Left cardiac atrium (tissue), 4 donors: Measurements from ENCODE around the gene DNAJA3. TPM values are rescaled to one million over a fixed set of nuclear protein-coding genes. Genes with fewer than 3 reads are reported as not detected.
A peak's percentile ranks its signal among the peaks of the same experiment; 100 is the strongest.

Experiments used
- ATAC-seq, 2 donors: fragments of 200-7000 bp; cut with Tn5 transposase; one replicate each; pipeline ENCODE4 v1.9.1; 2020; ENCODE audit warnings: mild to moderate bottlenecking in 2 of 2, moderate library complexity in 2 of 2
- DNase-seq: peaks from one replicate; pipeline ENCODE4 v3.0.0-alpha.2; 2020
- intact Hi-C, 2 donors: fragments of 100-400 bp; cut with DNase I; formaldehyde crosslinking; loops; one replicate each; pipeline versions ENCODE4 v1.14.1 to v1.15.1; 2022 to 2023
- total RNA-seq, 2 donors: library from RNA; stranded (reverse); fragmentation: NEBNext Ultra II Directional; extraction: Animal tissue kit (Norgen Biotek cat#: 25700); gene quantifications; one replicate each; pipeline ENCODE4 v1.2.1, GENCODE V29; 2021
- donor health status: DM: no; HTN: yes; CAD: no.
- donor health status: DM: no; HTN: yes; CAD: no; lungs with severe emphysema.
- donor health status: DM: yes; HTN: yes; CAD: no.
- donor health status: Dilated cardiomyopathy.

The DNAJA3 gene
- total RNA-seq, 2 donors from 2014 or later = 44.6 to 48.3 TPM

DNA sequence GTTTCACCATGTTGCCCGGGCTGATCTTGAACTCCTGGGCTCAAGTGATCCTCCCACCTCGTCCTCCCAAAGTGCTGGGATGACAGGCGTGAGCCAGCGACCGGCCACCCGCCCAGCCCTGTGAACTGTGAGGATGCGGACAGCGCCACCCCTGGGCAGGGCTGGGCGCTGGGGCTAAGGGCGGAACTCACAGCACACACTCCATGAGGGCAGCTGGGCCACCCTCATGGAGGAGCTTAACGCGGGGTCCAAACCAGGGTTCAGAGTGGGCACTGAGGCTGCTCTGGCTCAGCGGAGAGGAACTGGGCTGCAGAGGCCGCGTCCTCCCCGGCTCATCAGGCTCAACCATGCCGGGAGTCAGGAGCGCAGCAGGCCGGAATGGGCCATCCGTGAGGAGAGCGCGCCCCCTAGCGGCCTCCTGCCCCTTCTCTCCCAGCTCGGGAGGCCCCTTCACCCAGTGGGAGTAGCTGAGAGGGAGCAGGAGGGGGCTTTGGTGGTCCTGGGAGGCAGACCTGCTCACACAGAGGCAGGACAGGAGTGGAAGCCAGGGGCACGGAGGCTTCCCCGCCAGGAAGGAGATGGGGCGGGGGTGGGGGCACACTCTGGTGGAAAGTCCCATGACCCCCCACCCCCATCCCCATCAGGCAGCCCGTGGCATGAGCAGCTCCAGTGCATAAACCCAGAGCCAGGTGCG, 23.1 kb upstream of the DNAJA3 start:
- DNase-seq (peak; percentile 86), ATAC-seq (peak; percentile 92 to 97)
- intact Hi-C loops = loop anchor here (1.0 to 10.0 kb wide), 6 partner anchors 43 to 220 kb away; no protein-coding TSS in a partner anchor

DNA sequence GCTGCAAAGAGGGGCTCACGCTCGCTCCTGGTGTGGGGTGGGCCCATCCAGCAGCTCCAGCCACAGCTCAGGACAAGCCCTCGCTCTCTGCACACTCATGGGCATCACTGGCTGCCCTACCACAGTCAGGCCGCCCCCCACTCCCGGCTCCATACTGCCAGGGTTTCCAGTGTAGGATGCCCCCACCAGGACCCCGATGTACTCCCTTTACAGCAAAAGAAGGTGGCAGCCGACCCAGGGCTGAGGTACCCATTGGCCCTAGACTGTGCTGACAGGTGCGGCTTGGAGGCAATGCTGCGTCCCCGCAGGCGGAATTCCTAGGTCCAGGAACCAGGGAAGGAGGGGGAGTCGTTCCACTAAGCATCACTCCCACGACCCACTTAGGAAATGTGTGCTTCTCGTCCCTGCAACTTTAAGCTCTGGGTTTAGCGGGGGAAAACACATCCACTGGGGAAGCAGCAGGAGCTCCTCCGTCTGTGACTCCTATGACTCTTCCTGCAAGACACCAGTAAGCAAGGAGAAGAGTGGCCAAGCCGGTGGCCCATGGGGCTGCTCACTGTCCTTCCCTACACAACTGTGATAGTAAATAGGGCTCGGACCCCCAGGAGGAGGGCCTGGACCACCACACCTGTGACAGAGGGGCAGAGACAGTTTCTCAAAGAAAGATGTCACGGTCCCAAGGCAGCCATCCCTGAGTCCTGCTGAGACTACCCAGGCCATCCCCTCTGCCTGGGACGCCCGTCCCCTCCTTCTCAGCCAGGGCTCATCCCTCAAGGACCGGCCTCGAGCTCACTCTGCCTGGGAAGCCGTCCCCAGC, 22.3 kb upstream of the DNAJA3 start:
- ATAC-seq (no peak), DNase-seq (no peak)
- intact Hi-C loops = loop anchor here (2.0 to 10.0 kb wide), 5 partner anchors 45 to 221 kb away; no protein-coding TSS in a partner anchor

DNA sequence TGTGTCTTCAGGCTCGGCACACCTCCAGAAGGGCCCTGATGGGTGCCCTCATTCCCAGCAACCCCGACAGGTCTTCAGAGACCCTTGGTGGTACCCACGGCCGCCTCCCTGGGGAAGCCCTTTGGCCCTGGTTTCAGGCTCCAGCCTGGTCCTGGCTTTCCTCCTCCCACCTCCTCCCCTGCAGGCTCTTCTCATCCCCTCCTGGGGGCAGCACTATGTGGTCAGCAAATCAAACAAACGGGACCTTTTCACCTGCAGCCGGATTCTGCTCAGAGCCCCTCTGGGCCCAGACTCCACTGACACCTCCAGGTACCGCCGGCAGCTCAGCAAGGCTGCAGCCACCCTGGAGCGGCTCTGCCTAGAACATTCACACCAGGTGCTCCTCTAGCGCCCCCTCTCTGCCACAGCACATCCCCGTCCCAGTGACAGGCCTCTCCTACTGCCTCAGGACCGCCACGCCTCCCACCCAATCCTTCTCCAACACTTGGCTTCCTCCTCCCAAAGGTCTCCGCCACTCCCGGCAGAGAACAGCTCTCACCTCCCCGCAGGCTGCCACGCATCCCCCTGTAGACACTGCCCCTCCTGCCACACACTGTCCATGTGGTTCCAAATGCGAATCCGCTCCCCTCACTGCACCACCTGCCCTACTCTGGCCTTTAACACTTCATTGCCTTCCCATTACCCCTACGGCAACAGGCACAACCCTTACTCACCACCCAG, 21.3 kb upstream of the DNAJA3 start:
- DNase-seq (peak; percentile 57), ATAC-seq (peak in 1 of 2 donors; percentile 5)
- intact Hi-C loops = loop anchor here (5.0 to 10.0 kb wide), 4 partner anchors 120 to 222 kb away; no protein-coding TSS in a partner anchor

DNA sequence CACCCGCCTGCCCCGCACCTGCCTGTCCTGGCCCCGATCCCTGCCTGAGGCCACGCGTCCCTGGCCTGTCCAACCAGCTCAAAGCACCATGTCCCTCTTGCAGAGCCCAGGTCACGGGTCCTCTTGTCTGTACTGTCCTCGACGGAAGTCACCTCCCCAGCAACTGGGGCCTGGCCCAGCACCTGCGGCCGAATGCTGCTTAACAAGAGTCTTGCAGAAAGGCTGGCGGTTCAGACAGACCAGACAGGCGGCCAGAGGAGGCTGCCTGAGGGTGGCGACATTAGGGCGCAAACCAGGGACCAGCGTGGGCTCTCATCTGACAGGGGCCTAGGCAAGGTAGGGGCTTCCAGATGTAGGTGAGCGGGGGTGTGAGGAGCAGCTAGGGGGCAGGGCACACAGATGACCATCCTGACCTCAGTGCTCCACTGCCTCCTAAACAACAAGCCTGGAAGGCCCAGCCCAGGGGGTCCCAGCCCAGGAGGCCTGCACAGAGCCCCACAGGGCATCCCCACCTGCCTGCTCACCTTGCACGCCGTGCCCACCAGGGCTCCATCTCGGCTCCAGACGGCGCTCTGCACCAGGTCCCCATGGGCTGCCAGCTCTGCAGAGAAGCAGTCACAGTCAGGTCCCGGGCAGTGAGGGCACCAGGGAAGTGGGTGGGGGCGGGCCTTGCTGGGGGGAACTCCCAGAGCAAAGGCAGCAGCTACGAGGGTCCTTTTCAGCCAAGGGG, 20.5 kb upstream of the DNAJA3 start:
- intact Hi-C loops = loop anchor here (5.0 to 10.0 kb wide), 4 partner anchors 120 to 223 kb away; no protein-coding TSS in a partner anchor
- no peak for DNase-seq
- no peak for ATAC-seq

- peak in 1 of 2 donors; percentile 25 for ATAC-seq
- DNase-seq = no peak
- intact Hi-C loops = loop anchor here (10.0 kb wide), 2 partner anchors 123 to 143 kb away; no protein-coding TSS in a partner anchor
Measured at GRCh38 chr16:4407543-4408322, 17.9 kb upstream of the DNAJA3 start.

GRCh38 chr16:4408323-4408690, 17.4 kb upstream of the DNAJA3 start:
- DNase-seq = no peak
- intact Hi-C loops = loop anchor here (10.0 kb wide), 2 partner anchors 124 to 144 kb away; no protein-coding TSS in a partner anchor
- ATAC-seq = no peak

DNA sequence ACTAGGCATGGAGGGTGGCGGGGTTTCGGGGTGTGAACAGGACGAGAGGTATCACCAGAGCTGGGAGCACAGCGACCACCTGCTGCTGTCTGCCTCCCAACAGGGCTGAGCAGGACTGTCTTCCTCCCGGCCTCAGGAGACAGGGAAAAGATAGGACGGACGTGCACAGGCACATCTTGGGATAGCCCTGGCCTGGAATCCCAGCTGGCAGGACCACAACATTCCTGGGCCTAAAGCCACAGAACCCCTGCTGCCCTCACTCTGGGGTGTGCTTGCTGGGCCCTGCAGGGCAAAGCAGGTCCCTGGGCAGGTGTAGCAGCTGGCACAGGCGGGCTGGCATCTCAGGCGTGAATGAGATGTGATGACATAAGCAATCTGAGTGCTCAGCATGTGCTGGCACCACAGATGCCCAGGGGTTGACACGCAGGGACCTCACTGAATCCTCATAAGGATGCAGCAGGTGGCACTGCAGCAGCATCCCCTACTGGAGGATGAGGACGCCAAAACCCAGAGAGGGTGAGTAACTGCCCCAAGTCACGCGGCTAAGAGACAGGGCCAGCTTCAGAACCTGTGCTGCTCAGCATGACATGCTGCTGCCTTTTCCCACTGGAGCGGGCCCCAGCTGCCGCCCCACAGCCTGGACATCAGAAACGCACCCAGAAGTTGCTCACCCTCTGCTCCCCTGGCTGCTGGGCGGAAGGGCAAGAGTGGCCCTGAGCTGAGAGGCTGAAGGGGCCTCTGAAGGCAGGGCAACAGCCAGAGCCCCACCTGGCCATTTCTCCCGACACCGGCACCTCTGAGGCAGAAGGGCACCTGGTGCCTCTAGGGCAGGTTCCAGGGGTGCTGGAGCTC, 16.4 kb upstream of the DNAJA3 start:
- intact Hi-C loops = loop anchor here (10.0 kb wide), 2 partner anchors 125 to 145 kb away; no protein-coding TSS in a partner anchor
- ATAC-seq (peak in 1 of 2 donors; percentile 20), DNase-seq (no peak)

GRCh38 chr16:4410335-4411075, 15.2 kb upstream of the DNAJA3 start:
- ATAC-seq (peak in 1 of 2 donors; percentile 26), DNase-seq (peak; percentile 45)
- intact Hi-C loops = no loop called here

- DNase-seq = peak; percentile 78
- ATAC-seq = peak; percentile 14 to 37
- intact Hi-C loops = no loop called here
Measured at GRCh38 chr16:4411684-4412083, 14.0 kb upstream of the DNAJA3 start.

DNA sequence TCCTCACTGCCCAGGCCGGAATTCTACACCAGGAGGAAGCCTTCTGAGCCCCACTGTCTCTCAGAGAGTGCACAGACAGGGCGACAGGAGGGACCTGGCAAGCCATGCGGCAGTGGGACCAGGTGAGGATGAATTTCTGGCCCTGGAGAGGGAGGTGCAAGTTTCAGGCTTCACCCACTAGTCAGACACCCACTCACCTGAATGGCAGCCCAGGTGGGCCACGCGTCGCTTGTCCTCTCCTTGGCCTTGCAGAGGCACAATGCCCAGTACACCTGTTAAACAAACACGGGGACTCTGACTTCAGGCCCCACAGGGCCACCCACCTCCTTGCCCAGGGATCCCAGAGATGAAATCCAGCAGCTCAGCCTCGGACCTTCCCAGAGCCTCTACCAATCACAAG, 13.5 kb upstream of the DNAJA3 start:
- ATAC-seq = no peak
- no peak for DNase-seq
- intact Hi-C loops = no loop called here

- DNase-seq = peak; percentile 6
- intact Hi-C loops = no loop called here
- no peak for ATAC-seq
Measured at GRCh38 chr16:4412854-4413253, 12.8 kb upstream of the DNAJA3 start.

DNA sequence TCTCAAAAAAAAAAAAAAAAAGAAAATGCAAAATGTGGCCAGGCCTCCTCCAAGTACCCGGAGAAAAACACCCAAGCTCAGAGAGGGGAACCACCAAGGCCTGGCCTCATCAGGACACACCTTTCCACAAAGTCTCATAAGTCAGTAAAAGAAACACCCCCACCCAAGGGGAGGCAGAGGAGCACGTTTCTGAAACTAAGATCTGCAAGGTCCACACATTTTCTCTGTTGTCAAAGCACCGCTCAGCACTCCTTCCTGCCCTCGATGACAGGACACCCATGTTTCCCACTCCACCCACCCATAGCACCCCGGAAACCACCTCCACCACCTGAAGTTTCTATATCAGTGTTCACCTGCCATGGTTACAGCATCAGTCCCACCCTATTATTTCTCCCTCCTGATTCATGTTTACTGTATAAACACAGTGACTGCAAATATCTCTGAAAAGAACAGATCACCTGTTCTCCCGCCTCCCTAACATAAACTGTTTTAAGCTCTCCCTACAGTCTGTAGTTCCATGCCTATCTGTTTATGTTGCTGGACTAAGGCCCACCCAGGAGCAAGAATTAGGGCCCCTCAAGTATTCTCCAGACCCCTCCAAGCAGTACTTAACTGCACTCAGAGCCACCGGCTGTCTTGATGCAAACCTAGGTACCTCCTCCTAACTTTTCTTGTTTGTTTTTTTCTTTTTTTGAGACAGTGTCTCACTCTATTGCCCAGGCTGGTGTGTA, 11.3 kb upstream of the DNAJA3 start:
- intact Hi-C loops = no loop called here
- DNase-seq = peak; percentile 21
- ATAC-seq = no peak

- ATAC-seq = peak; percentile 31 to 40
- DNase-seq = peak; percentile 64
- intact Hi-C loops = no loop called here
Measured at GRCh38 chr16:4415538-4416199, 10.0 kb upstream of the DNAJA3 start.

- intact Hi-C loops = no loop called here
- peak; percentile 98 for DNase-seq
- ATAC-seq = peak; percentile 95 to 96
Measured at GRCh38 chr16:4416200-4417032, 9.3 kb upstream of the DNAJA3 start, which contains the start of gene CORO7. CORO7 (minus strand) TSS chr16:4416596; CDS start chr16:4416518, 78 bp downstream.
